Measurements from ENCODE around the gene ART3. TPM values are rescaled to one million over a fixed set of nuclear protein-coding genes. Genes with fewer than 3 reads are reported as not detected.

The ART3 gene
- total RNA-seq, 1 experiment from 2014 or later, result not detected

GRCh38 chr4:76141241-76141640 is 66.7 kb downstream of the ART3 start:
- Histone ChIP-seq H3K27me3 (ENCODE audit: control insufficient read depth, insufficient read depth, low read length) (no peaks in the 10 kb centered on the region), H3K4me1 (ENCODE audit: control insufficient read depth, insufficient read depth, low read length) (no peaks in the 10 kb centered on the region; the same call in 1 of the 2 replicates), H3K36me3 (ENCODE audit: control insufficient read depth, insufficient read depth, low read length) (peaks cover 14% of the 10 kb centered on the region), H3K4me3 (ENCODE audit: low read depth in 2 of 2, low read length in 2 of 2) (no peak overlapping the region), H3K27ac (ENCODE audit: low read length) (no peak overlapping the region), H3K9me3 (ENCODE audit: control insufficient read depth, insufficient read depth, low read depth, low read length) (no peaks in the 10 kb centered on the region)
- CTCF ChIA-PET, result no interaction called here
- DNase-seq (ENCODE audit: low read depth, low spot score) (no peak), ATAC-seq (no peak)
- no TSS peak for BruUV-seq (replicated peaks)
- POLR2A ChIA-PET, result no interaction called here
- in situ Hi-C loops (cut with HindIII; ENCODE audit: low pct_unique_long_range_greater_than_20kb, low sequenced_read_pairs) (no loop called here), intact Hi-C loops (cut with micrococcal nuclease; ENCODE audit: unreplicated experiment) (no loop called here)
- no peak for TF ChIP-seq REST (IDR thresholded peaks at IDR 0.05; ENCODE audit: insufficient read depth in 1 of 2, low read depth in 2 of 2, low read length in 1 of 2)
- no peak for TF ChIP-seq CTCF (IDR thresholded peaks at IDR 0.05)
- no peak for TF ChIP-seq TCF7L2 (IDR thresholded peaks at IDR 0.05; ENCODE audit: low read depth, low read length)
- no peak for TF ChIP-seq SIN3A (IDR thresholded peaks at IDR 0.05; ENCODE audit: borderline replicate concordance, insufficient read depth, low read depth, low read length)
- TF ChIP-seq POLR2AphosphoS5 (IDR thresholded peaks at IDR 0.05; ENCODE audit: low read depth, low read length), result no peak

GRCh38 chr4:76144546-76144945 is 70.0 kb downstream of the ART3 start:
- no TSS peak for BruUV-seq (replicated peaks)
- TF ChIP-seq REST (IDR thresholded peaks at IDR 0.05; ENCODE audit: insufficient read depth in 1 of 2, low read depth in 2 of 2, low read length in 1 of 2) (no peak), CTCF (IDR thresholded peaks at IDR 0.05) (no peak), TCF7L2 (IDR thresholded peaks at IDR 0.05; ENCODE audit: low read depth, low read length) (no peak), SIN3A (IDR thresholded peaks at IDR 0.05; ENCODE audit: borderline replicate concordance, insufficient read depth, low read depth, low read length) (no peak), POLR2AphosphoS5 (IDR thresholded peaks at IDR 0.05; ENCODE audit: low read depth, low read length) (no peak)
- no peak for ATAC-seq
- in situ Hi-C loops (cut with HindIII; ENCODE audit: low pct_unique_long_range_greater_than_20kb, low sequenced_read_pairs) (no loop called here), intact Hi-C loops (cut with micrococcal nuclease; ENCODE audit: unreplicated experiment) (no loop called here)
- H3K36me3 ChIP-seq (ENCODE audit: control insufficient read depth, insufficient read depth, low read length), result peaks cover 19% of the 10 kb centered on the region
- no peaks in the 10 kb centered on the region for H3K27me3 ChIP-seq (ENCODE audit: control insufficient read depth, insufficient read depth, low read length)
- H3K4me1 ChIP-seq (ENCODE audit: control insufficient read depth, insufficient read depth, low read length), result peaks cover 3% of the 10 kb centered on the region; the same call in 1 of the 2 replicates
- DNase-seq (ENCODE audit: low read depth, low spot score), result no peak
- CTCF ChIA-PET, result no interaction called here
- H3K4me3 ChIP-seq (ENCODE audit: low read depth in 2 of 2, low read length in 2 of 2), result no peak overlapping the region
- H3K27ac ChIP-seq (ENCODE audit: low read length), result no peak overlapping the region
- POLR2A ChIA-PET, result no interaction called here
- H3K9me3 ChIP-seq (ENCODE audit: control insufficient read depth, insufficient read depth, low read depth, low read length), result no peaks in the 10 kb centered on the region

Data from Panc1 (cell line).